GM10266 (cell line): ENCODE measurements around the gene ACADS.
A peak's percentile ranks its signal among the peaks of the same experiment; 100 is the strongest.

Experiments
- DNase-seq: peaks from one replicate; pipeline ENCODE4 v3.0.0; 2012; ENCODE audit errors: extremely low spot score
- CTCF ChIP-seq: IDR thresholded peaks from 2 replicates; pipeline ENCODE4 v1.5.1; 2012; ENCODE audit warnings: mild to moderate bottlenecking, low read depth; ENCODE audit not compliant: control insufficient read depth, insufficient read depth; ENCODE audit errors: missing control alignments

ACADS gene

GRCh38 chr12:120748242-120748641 lies 22.6 kb downstream of the ACADS start:
- DNase-seq: no peak
- no peak for TF ChIP-seq CTCF

GRCh38 chr12:120749256-120749655 lies 23.6 kb downstream of the ACADS start:
- no peak for TF ChIP-seq CTCF
- no peak for DNase-seq

- peak; percentile 16 for TF ChIP-seq CTCF
- no peak for DNase-seq
Measured at GRCh38 chr12:120750806-120751205, 25.2 kb downstream of the ACADS start.

- no peak for DNase-seq
- TF ChIP-seq CTCF: no peak
Measured at GRCh38 chr12:120751389-120751788, 25.8 kb downstream of the ACADS start.

- DNase-seq: no peak
- no peak for TF ChIP-seq CTCF
Measured at GRCh38 chr12:120754792-120755191, 29.2 kb downstream of the ACADS start.

GRCh38 chr12:120755269-120755668 lies 29.6 kb downstream of the ACADS start:
- no peak for TF ChIP-seq CTCF
- DNase-seq: no peak

- DNase-seq: no peak
- no peak for TF ChIP-seq CTCF
Measured at GRCh38 chr12:120757226-120757742, 31.7 kb downstream of the ACADS start.
